ENCODE data around the gene CHL1. TPM values are rescaled to one million over a fixed set of nuclear protein-coding genes. Genes with fewer than 3 reads are reported as not detected.
A peak's percentile ranks its signal among the peaks of the same experiment; 100 is the strongest.

Gene CHL1
- total and polyA plus RNA-seq, 7 donors, result 0.43 to 1.9 (median 0.67) TPM

GRCh38 chr3:264394-265156 lies 68.0 kb downstream of the CHL1 start:
- ATAC-seq (no peak), DNase-seq (no peak)
- TF ChIP-seq CTCF (IDR thresholded peaks at IDR 0.05), result no peak
- H3K4me3 ChIP-seq, result no peak overlapping the region
- intact Hi-C loops (cut with DNase I), result no loop called here
- no peaks in the 10 kb centered on the region for H3K36me3 ChIP-seq (ENCODE audit: insufficient read depth in 1 of 2, low read depth in 1 of 2)
- no peaks in the 10 kb centered on the region for H3K4me1 ChIP-seq
- 84 to 86% (median 85%) methylated on average over 9 of the region's 9 CpGs for whole genome bisulfite sequencing, 3 donors
- no peaks in the 10 kb centered on the region for H3K27me3 ChIP-seq (ENCODE audit: insufficient read depth in 3 of 3, low read length in 2 of 3)
- no peaks in the 10 kb centered on the region for H3K9me3 ChIP-seq
- H3K27ac ChIP-seq, result no peak overlapping the region

- intact Hi-C loops (cut with DNase I), result no loop called here
- WGBS, 3 donors, result 94 to 97% (median 95%) methylated on average over 1 of the region's 1 CpG
- no peaks in the 10 kb centered on the region for H3K4me1 ChIP-seq
- H3K27me3 ChIP-seq (ENCODE audit: insufficient read depth in 3 of 3, low read length in 2 of 3), result no peaks in the 10 kb centered on the region
- no peaks in the 10 kb centered on the region for H3K36me3 ChIP-seq (ENCODE audit: insufficient read depth in 1 of 2, low read depth in 1 of 2)
- H3K9me3 ChIP-seq, result no peaks in the 10 kb centered on the region
- H3K27ac ChIP-seq, result no peak overlapping the region
- DNase-seq (no peak), ATAC-seq (no peak)
- no peak overlapping the region for H3K4me3 ChIP-seq
- TF ChIP-seq CTCF (IDR thresholded peaks at IDR 0.05), result no peak
Observed at GRCh38 chr3:267101-267500, 70.5 kb downstream of the CHL1 start.

GRCh38 chr3:270688-271087 lies 74.1 kb downstream of the CHL1 start:
- TF ChIP-seq CTCF (IDR thresholded peaks at IDR 0.05), result no peak
- no peaks in the 10 kb centered on the region for H3K4me1 ChIP-seq
- no peaks in the 10 kb centered on the region for H3K27me3 ChIP-seq (ENCODE audit: insufficient read depth in 3 of 3, low read length in 2 of 3)
- no peak overlapping the region for H3K4me3 ChIP-seq
- WGBS, 3 donors, result 59 to 74% (median 67%) methylated on average over 2 of the region's 2 CpGs
- no peak overlapping the region for H3K27ac ChIP-seq
- no peak for DNase-seq
- intact Hi-C loops (cut with DNase I), result no loop called here
- no peak for ATAC-seq
- H3K9me3 ChIP-seq, result no peaks in the 10 kb centered on the region
- H3K36me3 ChIP-seq (ENCODE audit: insufficient read depth in 1 of 2, low read depth in 1 of 2), result no peaks in the 10 kb centered on the region

- intact Hi-C loops (cut with DNase I), result no loop called here
- WGBS, 3 donors, result 75 to 90% (median 77%) methylated on average over 2 of the region's 2 CpGs
- DNase-seq, result no peak
- no peaks in the 10 kb centered on the region for H3K36me3 ChIP-seq (ENCODE audit: insufficient read depth in 1 of 2, low read depth in 1 of 2)
- no peak overlapping the region for H3K4me3 ChIP-seq
- H3K9me3 ChIP-seq, result no peaks in the 10 kb centered on the region
- ATAC-seq, result no peak
- no peaks in the 10 kb centered on the region for H3K27me3 ChIP-seq (ENCODE audit: insufficient read depth in 3 of 3, low read length in 2 of 3)
- H3K27ac ChIP-seq, result no peak overlapping the region
- no peak for TF ChIP-seq CTCF (IDR thresholded peaks at IDR 0.05)
- peaks cover 8% of the 10 kb centered on the region for H3K4me1 ChIP-seq
Observed at GRCh38 chr3:274927-275326, 78.4 kb downstream of the CHL1 start.

- H3K4me3 ChIP-seq, result no peak overlapping the region
- H3K9me3 ChIP-seq, result no peaks in the 10 kb centered on the region
- H3K36me3 ChIP-seq (ENCODE audit: insufficient read depth in 1 of 2, low read depth in 1 of 2), result no peaks in the 10 kb centered on the region
- ATAC-seq (peak in 2 of 4 donors; percentile 37 to 46), DNase-seq (no peak)
- no peak for TF ChIP-seq CTCF (IDR thresholded peaks at IDR 0.05)
- intact Hi-C loops (cut with DNase I), result no loop called here
- H3K27me3 ChIP-seq (ENCODE audit: insufficient read depth in 3 of 3, low read length in 2 of 3), result no peaks in the 10 kb centered on the region
- peaks cover 8% of the 10 kb centered on the region for H3K4me1 ChIP-seq
- 19 to 55% (median 39%) methylated on average over 1 of the region's 1 CpG for WGBS, 3 donors
- no peak overlapping the region for H3K27ac ChIP-seq
Observed at GRCh38 chr3:277873-278272, 81.3 kb downstream of the CHL1 start.
